GM12892 (cell line): ENCODE results near the gene YBX2. TPM values are rescaled to one million over a fixed set of nuclear protein-coding genes. Genes with fewer than 3 reads are reported as not detected.
"Not testable (repeated sequence)": the region's sequence is repeated elsewhere in the genome, so short reads cannot be mapped to it uniquely, and the experiment has no call there.

Source experiments
- DNase-seq: peaks from one replicate; pipeline ENCODE4 v3.0.0; 2011; ENCODE audit not compliant: insufficient read length
- FAIRE-seq: peaks from 2 replicates; lab custom pipeline; 2011; peaks lifted over from hg19 to GRCh38; lab: Jason Lieb, UNC
- POLR2A ChIP-seq: IDR thresholded peaks from 2 replicates; pipeline ENCODE4 v1.6.1; 2011; ENCODE audit warnings: low read depth, low read length, control low read depth
- POLR2AphosphoS5 ChIP-seq: IDR thresholded peaks from 2 replicates; pipeline ENCODE4 v1.6.1; 2011; ENCODE audit warnings: low read depth, low read length, control low read depth
- TAF1 ChIP-seq: IDR thresholded peaks from 2 replicates; pipeline ENCODE4 v1.6.1; 2011; ENCODE audit warnings: low read depth, mild to moderate bottlenecking, control low read depth, low read length, borderline replicate concordance
- polyA plus RNA-seq: library from polyadenylated mRNA; unstranded; fragments of >200 nt; gene quantifications from one replicate; pipeline ENCODE4 v1.2.1, GENCODE V29; 2012; ENCODE audit warnings: missing spikeins, inconsistent platforms; ENCODE audit not compliant: missing spikeins

YBX2 gene
- polyA plus RNA-seq: not detected

DNA sequence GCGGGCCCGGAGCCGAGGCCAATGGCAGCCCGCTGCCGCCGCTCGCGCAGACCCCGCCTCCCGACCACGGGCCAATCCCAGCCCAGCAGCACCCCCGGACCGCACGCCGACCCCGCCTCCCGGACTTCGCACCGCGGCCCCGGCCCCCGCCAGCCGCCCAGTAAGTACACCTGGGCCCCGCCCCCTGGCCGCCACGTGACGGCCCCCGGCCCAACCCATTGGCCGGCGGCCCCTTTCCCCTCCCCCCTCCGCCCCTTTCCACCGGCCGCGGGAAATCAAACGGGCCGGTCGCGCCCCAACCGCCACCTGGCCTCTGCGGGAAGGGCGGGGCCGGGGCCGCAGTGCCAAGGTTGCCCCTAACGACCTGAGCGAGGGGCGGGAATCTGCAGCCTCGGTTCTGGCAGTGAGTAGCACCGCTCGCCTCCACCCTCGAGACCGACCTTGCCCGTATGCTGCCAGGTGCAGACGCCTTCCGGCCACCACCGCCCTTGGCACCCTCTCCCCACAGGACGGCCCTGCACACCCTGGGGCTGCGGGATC, at the start of gene YBX2:
YBX2 (minus strand) TSS at position 26 of the 540 bp plus-strand sequence. CDS start 139 bp downstream, outside the sequence.
- TF ChIP-seq POLR2AphosphoS5 (no peak), TAF1 (no peak), POLR2A (no peak)
- DNase-seq: peak; percentile 86
- peak; percentile 62 for FAIRE-seq

DNA sequence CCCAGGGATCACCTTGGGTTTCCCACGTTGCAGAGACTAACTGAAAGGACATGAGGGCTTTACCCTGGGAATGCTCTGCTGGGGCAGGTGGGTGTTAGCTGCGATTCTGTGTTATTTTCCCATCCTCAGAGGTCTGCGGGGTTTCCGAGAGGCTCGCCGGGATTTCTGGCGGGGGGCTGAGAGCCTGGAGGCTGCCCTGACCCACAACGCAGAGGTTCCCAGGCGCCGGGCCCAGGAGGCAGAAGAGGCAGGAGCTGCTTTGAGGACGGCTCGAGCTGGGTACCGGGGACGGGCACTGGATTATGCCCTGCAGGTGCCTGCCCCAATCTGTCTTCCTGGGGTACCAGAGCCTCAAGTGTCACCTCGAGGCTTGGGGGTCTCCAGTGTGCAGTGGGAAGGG, 48.8 kb upstream of the YBX2 start:
- DNase-seq (no peak), FAIRE-seq (no peak)
- TF ChIP-seq TAF1 (no peak), POLR2AphosphoS5 (no peak)

DNA sequence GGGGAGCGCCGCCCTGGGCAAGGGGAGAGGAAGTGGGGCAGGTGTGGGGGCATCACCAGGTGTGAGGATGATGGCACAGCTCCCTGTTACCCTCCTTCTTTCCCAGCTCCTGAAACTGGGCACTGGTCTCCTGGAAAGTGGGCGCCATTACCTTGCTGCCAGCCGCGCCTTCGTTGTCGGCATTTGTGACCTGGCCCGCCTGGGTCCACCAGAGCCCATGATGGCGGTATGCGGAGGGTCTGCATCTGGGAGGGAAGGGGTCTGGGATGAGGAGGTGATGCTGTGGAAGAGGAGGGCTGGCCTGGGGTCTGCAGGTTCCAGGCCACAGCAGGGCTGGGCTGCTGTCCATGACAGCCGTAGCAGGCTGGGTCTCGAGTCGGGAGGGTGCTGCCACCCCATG, 47.4 kb upstream of the YBX2 start:
- FAIRE-seq (no peak), DNase-seq (no peak)
- TF ChIP-seq POLR2AphosphoS5: no peak
- no peak for TF ChIP-seq POLR2A

DNA sequence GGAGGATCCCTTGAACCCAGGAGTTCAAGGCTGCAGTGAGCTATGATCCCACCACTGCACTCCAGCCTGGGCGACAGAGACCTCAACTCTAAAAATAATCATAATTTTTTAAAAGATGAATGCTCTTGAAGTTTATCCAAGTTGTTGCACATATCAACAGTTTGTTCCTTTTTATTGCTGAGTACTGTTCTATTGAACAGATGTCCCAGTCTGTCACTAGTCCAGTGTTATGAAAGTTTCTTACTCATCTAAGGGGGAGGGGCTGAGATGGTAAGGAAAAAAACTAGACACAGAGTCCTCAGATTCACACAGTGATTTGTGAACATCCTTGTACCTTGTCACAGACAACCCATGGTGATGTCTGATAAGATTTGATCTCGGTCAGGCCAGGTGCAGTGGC, 45.7 kb upstream of the YBX2 start:
- FAIRE-seq: no peak
- no peak for TF ChIP-seq TAF1
- TF ChIP-seq POLR2A: no peak
- no peak for TF ChIP-seq POLR2AphosphoS5
- no peak for DNase-seq

DNA sequence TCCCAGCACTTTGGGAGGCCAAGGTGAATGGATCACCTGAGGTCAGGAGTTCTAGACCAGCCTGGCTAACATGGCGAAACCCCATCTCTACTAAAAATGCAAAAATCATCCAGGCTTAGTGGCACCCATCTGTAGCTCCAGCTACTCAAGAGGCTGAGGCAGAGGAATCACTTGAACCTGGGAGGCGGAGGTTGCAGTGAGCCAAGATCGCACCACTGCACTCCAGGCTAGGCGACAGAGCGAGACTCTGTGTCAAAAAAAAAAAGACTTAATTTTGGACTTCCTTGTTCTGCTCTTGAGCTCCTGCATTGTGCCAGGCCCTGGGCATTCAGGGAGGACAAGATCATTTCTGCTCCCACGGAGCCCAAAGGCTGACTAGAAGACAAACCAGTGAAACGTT, 43.2 kb upstream of the YBX2 start:
- not testable (repeated sequence) for DNase-seq, FAIRE-seq

DNA sequence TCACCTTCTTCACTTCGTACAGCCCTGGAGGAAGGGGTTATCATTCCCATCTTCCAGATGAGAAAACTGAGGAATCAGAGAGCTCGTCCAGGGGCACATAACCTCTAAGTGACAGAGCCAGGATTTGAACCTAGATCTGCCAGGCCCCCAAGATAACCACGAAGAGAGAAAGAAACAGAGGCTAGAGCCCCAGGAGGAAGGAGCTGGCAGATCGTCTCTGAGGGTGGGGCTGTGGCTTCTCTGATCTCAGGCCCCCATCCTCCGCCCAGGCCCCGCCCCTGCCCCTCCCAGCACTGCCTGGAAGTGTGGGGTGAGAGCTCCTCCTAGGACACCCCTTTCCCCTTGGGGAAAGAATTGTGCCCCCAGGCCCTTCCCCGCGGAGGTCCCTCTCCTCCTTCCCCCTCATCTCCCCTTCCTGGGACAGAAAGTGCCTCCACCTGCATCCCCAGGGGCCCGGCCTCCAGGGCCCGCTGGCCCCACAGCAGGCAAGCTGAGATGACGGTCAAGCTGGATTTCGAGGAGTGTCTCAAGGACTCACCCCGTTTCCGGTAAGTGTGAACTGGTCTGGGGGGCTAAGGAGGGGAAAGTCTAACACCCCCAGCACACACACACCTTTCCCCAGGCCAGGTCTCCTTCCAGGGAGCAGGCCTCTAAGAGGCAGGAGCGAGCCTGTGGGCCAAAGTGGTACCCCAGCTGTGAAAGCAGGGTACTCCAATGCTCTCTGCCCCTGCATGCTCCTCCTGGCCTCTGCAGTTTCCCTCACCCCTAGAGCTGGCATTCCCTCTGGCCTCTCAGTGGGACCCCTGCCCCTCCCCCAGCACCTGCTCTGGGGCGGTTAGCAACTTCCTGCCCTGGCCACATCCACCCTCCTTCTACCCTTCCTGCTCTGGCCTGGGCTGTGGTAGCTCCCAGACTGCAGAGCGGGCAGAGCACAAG, 42.1 kb upstream of the YBX2 start, which contains the start of gene ACAP1:
ACAP1 (plus strand) TSS at position 290 of the 936 bp plus-strand sequence; CDS start at position 496, 206 bp downstream.
- FAIRE-seq (peak; percentile 96), DNase-seq (peak; percentile 79)
- TF ChIP-seq TAF1 (peak; percentile 46; the same call in 1 of the 2 replicates), POLR2A (peak; percentile 65), POLR2AphosphoS5 (peak; percentile 62)

DNA sequence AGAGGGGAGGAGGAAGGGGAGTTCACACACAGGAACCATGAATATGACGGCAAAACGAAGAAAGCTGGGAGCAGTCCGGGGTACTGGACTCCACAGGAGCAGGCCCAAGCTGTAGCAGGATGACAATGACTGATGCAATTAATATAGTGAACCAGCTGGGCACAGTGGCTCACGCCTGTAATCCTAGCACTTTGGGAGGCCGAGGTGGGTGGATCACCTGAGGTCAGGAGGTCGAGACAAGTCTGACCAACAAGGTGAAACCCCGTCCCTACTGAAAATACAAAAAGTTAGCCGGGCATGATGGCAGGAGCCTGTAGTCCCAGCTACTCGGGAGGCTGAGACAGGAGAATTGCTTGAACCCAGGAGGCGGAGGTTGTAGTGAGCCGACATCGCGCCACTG, 41.3 kb upstream of the YBX2 start:
- DNase-seq: not testable (repeated sequence)
- peak; percentile 88 for FAIRE-seq

DNA sequence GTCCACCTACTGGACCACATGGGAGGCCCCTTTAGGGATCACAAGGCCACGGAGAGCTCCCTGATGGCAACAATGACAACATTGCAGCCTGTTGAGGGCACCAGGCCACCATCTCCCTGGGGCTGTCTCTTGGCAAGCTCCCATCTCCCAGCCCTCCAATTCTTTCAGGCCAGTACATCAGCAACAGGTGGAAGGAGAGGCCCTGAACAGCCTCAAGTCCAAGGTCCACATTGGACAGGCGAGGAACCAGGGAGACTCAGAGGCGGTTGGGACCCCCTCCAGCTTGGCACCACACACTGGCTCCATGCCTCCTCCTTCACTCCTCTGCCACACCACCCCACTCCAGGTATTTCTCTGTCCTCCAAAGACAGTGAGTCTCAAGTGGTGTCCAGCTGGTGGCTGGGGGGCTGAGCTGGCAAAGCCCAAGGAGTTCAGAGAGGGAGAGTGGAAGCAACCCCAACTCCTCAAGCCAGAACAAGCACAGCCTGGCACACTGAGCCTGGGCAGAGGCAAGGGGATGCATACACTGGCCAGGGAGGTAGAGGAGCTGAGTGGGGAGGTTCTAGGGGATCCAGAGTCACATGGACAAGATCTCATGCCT, 40.6 kb upstream of the YBX2 start:
- DNase-seq: no peak
- FAIRE-seq: no peak
- TF ChIP-seq POLR2A (no peak), POLR2AphosphoS5 (no peak), TAF1 (no peak)

DNA sequence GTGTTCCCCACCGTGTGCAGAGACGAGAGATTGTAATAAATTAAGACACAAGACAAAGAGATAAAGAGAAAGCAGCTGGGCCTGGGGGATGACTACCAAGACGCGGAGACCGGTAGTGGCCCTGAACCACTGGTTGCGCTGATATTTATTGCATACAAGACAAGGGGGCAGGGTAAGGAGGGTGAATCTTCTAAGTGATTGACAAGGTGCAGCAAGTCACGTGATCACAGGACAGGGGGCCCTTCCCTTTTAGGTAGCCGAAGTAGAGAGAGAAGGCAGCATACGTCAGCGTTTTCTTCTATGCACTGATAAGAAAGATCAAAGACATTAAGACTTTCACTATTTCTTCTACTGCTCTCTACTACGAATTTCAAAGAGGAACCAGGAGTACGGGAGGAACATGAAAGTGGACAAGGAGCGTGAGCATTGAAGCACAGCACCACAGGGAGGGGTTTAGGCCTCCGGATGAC, 38.2 kb upstream of the YBX2 start:
- DNase-seq: not testable (repeated sequence)
- TF ChIP-seq POLR2A: peak; percentile 65; the same call in 1 of the 2 replicates
- peak; percentile 83 for FAIRE-seq

DNA sequence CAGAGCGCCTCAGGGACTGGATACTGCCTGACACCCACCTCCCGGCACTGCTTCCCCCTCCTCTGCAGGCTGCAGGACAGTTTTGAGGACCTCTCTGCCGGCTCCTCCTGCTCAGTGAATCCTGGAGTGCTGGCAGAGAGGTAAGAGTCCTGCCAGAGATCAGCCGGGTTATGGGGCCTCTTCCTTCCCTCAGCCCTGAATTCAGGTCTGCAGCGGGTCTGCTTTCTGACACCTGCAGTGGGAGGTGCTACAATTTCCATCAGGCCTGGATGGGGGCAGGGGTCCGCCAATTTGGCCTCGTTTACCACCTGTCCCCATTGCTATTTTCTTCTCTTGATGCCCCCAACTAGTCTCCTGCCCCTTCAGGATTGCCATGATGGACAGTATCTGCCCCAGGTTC, 37.7 kb upstream of the YBX2 start:
- FAIRE-seq: no peak
- TF ChIP-seq TAF1: no peak
- TF ChIP-seq POLR2AphosphoS5: no peak
- no peak for TF ChIP-seq POLR2A
- DNase-seq: no peak

DNA sequence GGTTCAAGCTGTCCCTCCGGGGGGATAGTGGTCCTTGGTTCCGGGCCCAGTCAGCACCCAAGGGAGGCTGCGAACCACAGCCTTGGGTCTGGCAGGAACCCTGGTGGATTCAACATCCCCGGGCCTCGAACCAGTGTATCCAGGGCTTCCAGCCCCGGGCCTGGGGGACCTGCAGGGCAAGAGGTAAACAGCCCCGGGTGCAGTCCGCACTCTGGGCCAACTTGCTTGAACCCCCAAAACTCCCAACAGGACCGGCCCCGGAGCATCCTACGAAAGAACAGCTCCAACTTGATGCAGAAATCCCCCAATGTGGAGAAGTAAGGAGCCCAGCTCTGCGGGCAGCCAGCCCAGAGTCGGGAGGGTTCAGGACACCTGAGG, 36.2 kb upstream of the YBX2 start:
- no peak for FAIRE-seq
- DNase-seq: no peak
- TF ChIP-seq POLR2AphosphoS5: no peak
- no peak for TF ChIP-seq TAF1
- TF ChIP-seq POLR2A: no peak
